GM19043 (cell line): ENCODE results near the gene ELMO1.

ENCODE experiments used
- ATAC-seq: cut with Tn5 transposase; IDR thresholded peaks from one replicate; pipeline ENCODE4 v1.9.1; 2021; ENCODE audit warnings: low read depth; ENCODE audit not compliant: unreplicated experiment

The ELMO1 gene

DNA sequence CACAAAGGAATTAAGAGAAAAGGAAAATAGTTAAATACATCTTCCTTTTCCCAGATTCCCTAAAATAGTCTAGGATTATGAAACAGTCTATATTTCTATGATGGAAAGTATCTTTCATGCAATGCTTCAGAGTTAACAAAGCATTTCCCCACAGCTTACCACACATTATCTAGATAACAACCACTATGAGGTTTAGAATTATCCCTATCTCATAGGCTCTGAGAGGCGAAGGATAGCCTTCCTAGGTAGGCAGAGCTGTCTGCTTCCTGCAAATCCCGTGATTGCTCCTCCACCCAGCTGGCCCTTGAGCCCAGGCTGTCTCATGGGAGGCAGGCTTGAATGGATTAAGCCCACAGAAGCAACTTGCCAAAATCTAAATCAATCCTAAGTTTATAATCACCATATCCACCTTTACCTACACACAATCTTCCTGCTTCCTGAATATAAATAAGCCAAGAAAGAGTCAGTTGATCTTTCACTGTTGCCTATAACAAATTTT lies 402.9 kb downstream of the ELMO1 start:
- no peak for ATAC-seq

- ATAC-seq, result no peak
Measured at GRCh38 chr7:37041461-37041860, 407.2 kb downstream of the ELMO1 start.

DNA sequence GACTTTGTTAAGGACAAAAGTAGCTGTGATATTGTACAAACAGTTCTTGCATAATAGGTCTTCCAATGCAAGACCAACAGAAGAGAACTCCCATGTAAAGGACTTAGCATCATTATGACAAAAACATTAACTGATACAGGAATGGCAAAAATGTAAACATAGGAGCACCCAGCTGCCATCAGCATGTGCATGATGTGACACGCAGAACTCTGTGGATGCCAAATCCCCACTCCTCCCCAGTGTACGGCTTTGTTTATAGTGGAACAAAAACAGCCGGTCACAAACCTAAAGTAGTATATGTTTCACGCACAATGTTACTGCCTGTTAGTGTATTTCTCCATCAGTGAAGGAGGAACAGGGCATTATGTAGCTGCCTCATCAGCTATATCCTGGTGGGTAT lies 408.3 kb downstream of the ELMO1 start:
- no peak for ATAC-seq

GRCh38 chr7:37039131-37039749 lies 409.4 kb downstream of the ELMO1 start:
- ATAC-seq, result no peak

- ATAC-seq, result no peak
Measured at GRCh38 chr7:37038706-37039105, 410.0 kb downstream of the ELMO1 start.

DNA sequence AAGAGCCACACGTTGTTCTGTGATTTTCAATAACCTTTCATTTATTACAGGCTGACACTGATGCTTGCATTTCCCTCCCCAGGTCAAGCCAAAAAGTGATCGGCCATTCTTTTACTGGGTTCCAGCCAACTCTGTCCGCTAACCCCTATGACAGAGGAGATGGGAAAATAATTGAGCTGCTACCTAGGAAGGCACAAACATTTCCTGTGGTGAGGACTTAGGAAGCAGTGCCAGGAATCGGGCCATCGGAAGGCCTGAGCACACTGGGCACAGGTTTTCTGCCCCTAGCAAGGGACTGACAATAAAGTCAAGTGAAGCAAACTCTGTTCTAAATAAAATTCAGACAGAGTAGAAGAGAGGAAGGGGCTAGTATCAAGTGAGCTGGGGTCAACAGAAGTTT lies 411.4 kb downstream of the ELMO1 start:
- ATAC-seq, result no peak

DNA sequence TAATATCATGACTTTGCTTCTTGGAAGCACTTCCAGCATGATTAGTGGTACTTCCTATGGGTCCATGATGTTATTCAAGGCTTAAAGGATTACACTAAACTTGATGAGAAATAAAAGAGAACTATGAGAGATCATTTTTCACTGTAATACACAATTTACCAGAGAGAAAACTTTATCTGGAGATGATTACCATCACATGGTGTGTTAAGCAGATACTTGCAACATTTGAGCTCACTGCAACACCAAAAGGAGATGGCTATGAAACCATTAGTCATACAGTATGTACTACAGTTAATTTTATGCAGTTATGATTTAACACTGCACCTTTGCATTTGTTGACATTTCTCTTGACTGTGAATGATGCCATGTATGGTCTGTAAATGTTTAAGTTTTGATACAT lies 413.0 kb downstream of the ELMO1 start:
- no peak for ATAC-seq

- no peak for ATAC-seq
Measured at GRCh38 chr7:37033141-37033540, 415.5 kb downstream of the ELMO1 start.

DNA sequence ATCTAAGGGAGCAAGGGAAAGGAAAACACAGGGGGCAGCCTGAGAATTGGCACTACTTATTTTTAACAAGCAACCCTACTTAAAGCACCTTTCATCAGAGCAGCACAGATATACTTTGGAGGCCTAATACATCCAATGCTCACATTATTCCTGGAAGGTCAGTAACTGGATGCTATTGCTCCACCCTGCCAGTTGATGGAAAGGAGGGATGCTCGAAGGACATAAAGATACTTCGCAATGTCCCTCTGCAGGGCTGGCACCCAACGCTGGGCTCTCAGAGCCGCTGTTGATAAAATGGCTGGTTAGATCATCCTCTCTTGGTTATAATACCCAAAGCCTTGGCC lies 416.4 kb downstream of the ELMO1 start:
- ATAC-seq, result no peak

GRCh38 chr7:37031571-37032257 lies 416.9 kb downstream of the ELMO1 start:
- ATAC-seq, result no peak

GRCh38 chr7:37028909-37029440 lies 419.7 kb downstream of the ELMO1 start:
- no peak for ATAC-seq

DNA sequence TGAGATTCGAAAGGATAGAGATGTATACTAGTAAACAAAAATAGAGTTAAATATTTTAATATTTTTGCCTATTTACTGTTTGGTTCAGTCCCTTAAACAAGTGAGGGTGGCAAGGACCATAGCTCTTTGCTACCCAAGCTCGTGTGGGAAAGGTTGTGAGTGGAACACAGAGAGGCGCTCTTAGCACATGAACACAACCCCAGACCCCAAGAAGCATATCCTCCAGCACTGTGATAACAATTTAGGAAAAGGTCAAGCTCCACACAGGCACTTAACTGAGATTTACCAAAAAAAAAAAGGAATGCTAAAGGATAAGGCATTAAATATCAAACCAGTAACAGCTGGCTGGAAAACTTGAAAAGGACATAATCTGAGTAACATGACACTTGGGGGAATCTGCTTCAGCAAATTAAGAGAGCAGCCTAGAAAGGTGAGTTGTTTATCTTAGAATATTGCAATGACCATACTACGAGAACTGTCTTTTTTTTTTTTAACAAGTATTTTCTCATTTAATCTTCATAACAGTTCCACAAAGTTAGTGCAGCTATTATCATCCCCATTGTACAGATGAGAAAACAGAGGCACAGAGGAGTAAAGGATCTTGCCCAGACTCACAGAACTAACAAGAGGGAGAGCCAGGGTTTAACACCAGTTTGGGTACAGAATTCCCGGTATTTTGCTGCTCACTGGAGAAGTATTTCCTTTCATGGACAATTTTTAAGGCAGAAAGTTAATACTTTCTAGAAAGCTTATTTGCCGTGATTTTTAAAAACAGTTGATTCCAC lies 420.9 kb downstream of the ELMO1 start:
- ATAC-seq, result no peak

GRCh38 chr7:37027104-37027503 lies 421.6 kb downstream of the ELMO1 start:
- ATAC-seq, result no peak

- ATAC-seq, result no peak
Measured at GRCh38 chr7:37018954-37019353, 429.7 kb downstream of the ELMO1 start.

GRCh38 chr7:37016064-37016878 lies 432.4 kb downstream of the ELMO1 start:
- no peak for ATAC-seq

GRCh38 chr7:37015353-37016034 lies 433.2 kb downstream of the ELMO1 start:
- ATAC-seq, result no peak

DNA sequence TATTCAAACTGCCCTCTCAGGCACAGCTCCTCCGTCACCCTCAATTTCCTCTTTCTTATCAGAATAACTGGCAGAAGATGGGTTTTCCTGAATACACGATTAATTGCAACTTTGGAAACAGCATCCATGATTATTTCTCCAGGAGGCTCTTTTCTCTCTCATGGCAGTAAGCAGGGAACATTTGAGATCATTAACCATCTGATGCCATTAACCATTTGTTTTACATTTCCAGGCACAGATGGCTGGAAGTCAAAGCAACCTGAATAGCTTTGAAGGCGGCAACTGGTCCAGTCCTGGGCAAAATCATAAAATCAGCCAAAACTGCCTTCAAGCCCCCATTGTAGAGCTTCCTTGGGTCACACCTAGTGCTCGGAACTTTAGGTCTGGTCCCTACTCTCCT lies 434.9 kb downstream of the ELMO1 start:
- ATAC-seq, result no peak

- ATAC-seq, result no peak
Measured at GRCh38 chr7:37011151-37011890, 437.3 kb downstream of the ELMO1 start.

GRCh38 chr7:37009125-37009675 lies 439.5 kb downstream of the ELMO1 start:
- no peak for ATAC-seq
